ENCODE results near the gene MAML1. TPM values are rescaled to one million over a fixed set of nuclear protein-coding genes. Genes with fewer than 3 reads are reported as not detected.

The MAML1 gene
- total and polyA plus RNA-seq, 4 donors: 6.7 to 34.5 (median 20.5) TPM

GRCh38 chr5:179798771-179799643 lies 66.4 kb downstream of the MAML1 start:
- TF ChIP-seq, protein P1, sequence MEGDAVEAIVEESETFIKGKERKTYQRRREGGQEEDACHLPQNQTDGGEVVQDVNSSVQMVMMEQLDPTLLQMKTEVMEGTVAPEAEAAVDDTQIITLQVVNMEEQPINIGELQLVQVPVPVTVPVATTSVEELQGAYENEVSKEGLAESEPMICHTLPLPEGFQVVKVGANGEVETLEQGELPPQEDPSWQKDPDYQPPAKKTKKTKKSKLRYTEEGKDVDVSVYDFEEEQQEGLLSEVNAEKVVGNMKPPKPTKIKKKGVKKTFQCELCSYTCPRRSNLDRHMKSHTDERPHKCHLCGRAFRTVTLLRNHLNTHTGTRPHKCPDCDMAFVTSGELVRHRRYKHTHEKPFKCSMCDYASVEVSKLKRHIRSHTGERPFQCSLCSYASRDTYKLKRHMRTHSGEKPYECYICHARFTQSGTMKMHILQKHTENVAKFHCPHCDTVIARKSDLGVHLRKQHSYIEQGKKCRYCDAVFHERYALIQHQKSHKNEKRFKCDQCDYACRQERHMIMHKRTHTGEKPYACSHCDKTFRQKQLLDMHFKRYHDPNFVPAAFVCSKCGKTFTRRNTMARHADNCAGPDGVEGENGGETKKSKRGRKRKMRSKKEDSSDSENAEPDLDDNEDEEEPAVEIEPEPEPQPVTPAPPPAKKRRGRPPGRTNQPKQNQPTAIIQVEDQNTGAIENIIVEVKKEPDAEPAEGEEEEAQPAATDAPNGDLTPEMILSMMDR (IDR thresholded peaks at IDR 0.05; ENCODE audit: control extremely low read depth, extremely low read depth): no peak
- peaks cover 0 to 32% (median 0%) of the 10 kb centered on the region in 5 donors for H3K4me1 ChIP-seq (ENCODE audit: control insufficient read depth in 5 of 5, insufficient read depth in 5 of 5, low read length in 5 of 5)
- H3K9me3 ChIP-seq (ENCODE audit: control insufficient read depth in 4 of 4, insufficient read depth in 3 of 4, low read length in 3 of 4): no peaks in the 10 kb centered on the region
- ATAC-seq (ENCODE audit: insufficient read depth, low FRiP score) (no peak), DNase-seq (no peak)
- no peak overlapping the region for H3K27ac ChIP-seq (ENCODE audit: low read depth in 1 of 2, low read length in 1 of 2)
- peaks cover 0 to 39% (median 21%) of the 10 kb centered on the region in 4 donors for H3K36me3 ChIP-seq (ENCODE audit: control insufficient read depth in 4 of 4, insufficient read depth in 4 of 4, low read length in 4 of 4)
- H3K4me3 ChIP-seq: no peak overlapping the region
- WGBS, 2 donors: 96 to 97% methylated on average over 36 of the region's 36 CpGs
- no peaks in the 10 kb centered on the region for H3K27me3 ChIP-seq (ENCODE audit: control insufficient read depth in 3 of 3, insufficient read depth in 3 of 3, low read length in 2 of 3)
- no peak overlapping the region for H3K9ac ChIP-seq (ENCODE audit: insufficient read depth in 1 of 2, low read length in 2 of 2)

GRCh38 chr5:179799644-179799973 lies 67.0 kb downstream of the MAML1 start:
- DNase-seq (no peak), ATAC-seq (ENCODE audit: insufficient read depth, low FRiP score) (no peak)
- Histone ChIP-seq H3K4me1 (ENCODE audit: control insufficient read depth in 5 of 5, insufficient read depth in 5 of 5, low read length in 5 of 5) (peaks cover 0 to 26% (median 0%) of the 10 kb centered on the region in 5 donors), H3K27ac (ENCODE audit: low read depth in 1 of 2, low read length in 1 of 2) (no peak overlapping the region), H3K4me3 (no peak overlapping the region), H3K36me3 (ENCODE audit: control insufficient read depth in 4 of 4, insufficient read depth in 4 of 4, low read length in 4 of 4) (peaks cover 0 to 39% (median 21%) of the 10 kb centered on the region in 4 donors), H3K9me3 (ENCODE audit: control insufficient read depth in 4 of 4, insufficient read depth in 3 of 4, low read length in 3 of 4) (no peaks in the 10 kb centered on the region), H3K27me3 (ENCODE audit: control insufficient read depth in 3 of 3, insufficient read depth in 3 of 3, low read length in 2 of 3) (no peaks in the 10 kb centered on the region), H3K9ac (ENCODE audit: insufficient read depth in 1 of 2, low read length in 2 of 2) (no peak overlapping the region)
- 87 to 93% methylated on average over 5 of the region's 5 CpGs for WGBS, 2 donors
- TF ChIP-seq, protein P1 (IDR thresholded peaks at IDR 0.05; ENCODE audit: control extremely low read depth, extremely low read depth): no peak

GRCh38 chr5:179800071-179800695 lies 67.6 kb downstream of the MAML1 start:
- Histone ChIP-seq H3K4me3 (no peak overlapping the region), H3K27ac (ENCODE audit: low read depth in 1 of 2, low read length in 1 of 2) (no peak overlapping the region), H3K4me1 (ENCODE audit: control insufficient read depth in 5 of 5, insufficient read depth in 5 of 5, low read length in 5 of 5) (peaks cover 0 to 24% (median 4%) of the 10 kb centered on the region in 5 donors), H3K9ac (ENCODE audit: insufficient read depth in 1 of 2, low read length in 2 of 2) (no peak overlapping the region), H3K36me3 (ENCODE audit: control insufficient read depth in 4 of 4, insufficient read depth in 4 of 4, low read length in 4 of 4) (peaks cover 0 to 39% (median 21%) of the 10 kb centered on the region in 4 donors), H3K27me3 (ENCODE audit: control insufficient read depth in 3 of 3, insufficient read depth in 3 of 3, low read length in 2 of 3) (no peaks in the 10 kb centered on the region), H3K9me3 (ENCODE audit: control insufficient read depth in 4 of 4, insufficient read depth in 3 of 4, low read length in 3 of 4) (no peaks in the 10 kb centered on the region)
- DNase-seq (no peak), ATAC-seq (ENCODE audit: insufficient read depth, low FRiP score) (no peak)
- WGBS, 2 donors: 94 to 95% methylated on average over 19 to 21 of the region's 21 CpGs
- TF ChIP-seq, protein P1 (IDR thresholded peaks at IDR 0.05; ENCODE audit: control extremely low read depth, extremely low read depth): no peak
